ENCODE measurements around the gene SLIT2.

GRCh38 chr4:20292739-20293138 lies 41.0 kb downstream of the SLIT2 start:
- TF ChIP-seq, protein P1, sequence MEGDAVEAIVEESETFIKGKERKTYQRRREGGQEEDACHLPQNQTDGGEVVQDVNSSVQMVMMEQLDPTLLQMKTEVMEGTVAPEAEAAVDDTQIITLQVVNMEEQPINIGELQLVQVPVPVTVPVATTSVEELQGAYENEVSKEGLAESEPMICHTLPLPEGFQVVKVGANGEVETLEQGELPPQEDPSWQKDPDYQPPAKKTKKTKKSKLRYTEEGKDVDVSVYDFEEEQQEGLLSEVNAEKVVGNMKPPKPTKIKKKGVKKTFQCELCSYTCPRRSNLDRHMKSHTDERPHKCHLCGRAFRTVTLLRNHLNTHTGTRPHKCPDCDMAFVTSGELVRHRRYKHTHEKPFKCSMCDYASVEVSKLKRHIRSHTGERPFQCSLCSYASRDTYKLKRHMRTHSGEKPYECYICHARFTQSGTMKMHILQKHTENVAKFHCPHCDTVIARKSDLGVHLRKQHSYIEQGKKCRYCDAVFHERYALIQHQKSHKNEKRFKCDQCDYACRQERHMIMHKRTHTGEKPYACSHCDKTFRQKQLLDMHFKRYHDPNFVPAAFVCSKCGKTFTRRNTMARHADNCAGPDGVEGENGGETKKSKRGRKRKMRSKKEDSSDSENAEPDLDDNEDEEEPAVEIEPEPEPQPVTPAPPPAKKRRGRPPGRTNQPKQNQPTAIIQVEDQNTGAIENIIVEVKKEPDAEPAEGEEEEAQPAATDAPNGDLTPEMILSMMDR (IDR thresholded peaks at IDR 0.05), result no peak
- TF ChIP-seq POLR2A (IDR thresholded peaks at IDR 0.05) (no peak), POLR2AphosphoS5 (IDR thresholded peaks at IDR 0.05) (no peak), EP300 (IDR thresholded peaks at IDR 0.05) (no peak)
